Upper lobe of left lung (tissue), 4 donors: Measurements from ENCODE around the gene TDP2.
A peak's percentile ranks its signal among the peaks of the same experiment; 100 is the strongest.

ENCODE experiments used
- EP300 ChIP-seq, 4 donors: sonication (generic); formaldehyde crosslinking; IDR thresholded peaks; one replicate each; pipeline ENCODE4 v1.5.1; 2017; ENCODE audit warnings: antibody characterized with exemption in 4 of 4, control low read depth in 2 of 4
- POLR2A ChIP-seq, 4 donors: fragments of 450-650 bp; IDR thresholded peaks; one replicate each; pipeline ENCODE4 v1.5.1; 2016 to 2017; ENCODE audit warnings: antibody characterized with exemption in 4 of 4, mild to moderate bottlenecking in 2 of 4
- POLR2AphosphoS5 ChIP-seq, 2 donors: sonication (generic); formaldehyde crosslinking; IDR thresholded peaks; one replicate each; pipeline ENCODE4 v1.5.1; 2017; ENCODE audit warnings: antibody characterized with exemption in 2 of 2
- TF ChIP-seq, protein P1 (sequence below), 6 experiments: fragments of 450-650 bp in 4 of 6; fragments of 200-600 bp in 2 of 6; sonication (generic) in 2 of 6; IDR thresholded peaks; one replicate each; pipeline ENCODE4 v1.5.1; 2016 to 2019; ENCODE audit warnings: antibody characterized with exemption in 6 of 6

DNA sequence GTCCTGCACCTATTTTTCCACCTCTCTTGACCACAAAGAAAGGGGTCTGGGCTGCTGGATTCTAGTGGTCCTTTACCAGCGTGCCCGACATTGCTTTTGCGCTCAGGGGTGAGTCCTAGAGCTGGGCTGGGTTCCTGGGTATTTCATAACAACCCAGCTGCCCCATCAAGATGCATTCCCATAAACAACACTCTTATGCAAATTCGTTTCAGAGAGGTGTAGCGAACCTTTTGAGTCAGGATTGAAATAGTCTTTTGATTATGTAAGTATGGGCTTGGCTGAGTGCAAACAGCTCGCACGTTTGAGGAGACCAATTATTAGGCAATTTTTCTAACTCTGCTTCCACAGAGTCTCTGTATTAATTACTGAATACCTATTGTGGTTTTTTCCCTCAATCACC lies 13.9 kb upstream of the TDP2 start:
- TF ChIP-seq, protein P1, sequence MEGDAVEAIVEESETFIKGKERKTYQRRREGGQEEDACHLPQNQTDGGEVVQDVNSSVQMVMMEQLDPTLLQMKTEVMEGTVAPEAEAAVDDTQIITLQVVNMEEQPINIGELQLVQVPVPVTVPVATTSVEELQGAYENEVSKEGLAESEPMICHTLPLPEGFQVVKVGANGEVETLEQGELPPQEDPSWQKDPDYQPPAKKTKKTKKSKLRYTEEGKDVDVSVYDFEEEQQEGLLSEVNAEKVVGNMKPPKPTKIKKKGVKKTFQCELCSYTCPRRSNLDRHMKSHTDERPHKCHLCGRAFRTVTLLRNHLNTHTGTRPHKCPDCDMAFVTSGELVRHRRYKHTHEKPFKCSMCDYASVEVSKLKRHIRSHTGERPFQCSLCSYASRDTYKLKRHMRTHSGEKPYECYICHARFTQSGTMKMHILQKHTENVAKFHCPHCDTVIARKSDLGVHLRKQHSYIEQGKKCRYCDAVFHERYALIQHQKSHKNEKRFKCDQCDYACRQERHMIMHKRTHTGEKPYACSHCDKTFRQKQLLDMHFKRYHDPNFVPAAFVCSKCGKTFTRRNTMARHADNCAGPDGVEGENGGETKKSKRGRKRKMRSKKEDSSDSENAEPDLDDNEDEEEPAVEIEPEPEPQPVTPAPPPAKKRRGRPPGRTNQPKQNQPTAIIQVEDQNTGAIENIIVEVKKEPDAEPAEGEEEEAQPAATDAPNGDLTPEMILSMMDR (IDR thresholded peaks at IDR 0.05): no peak
- no peak for TF ChIP-seq POLR2A (IDR thresholded peaks at IDR 0.05)
- peak in 1 of 4 donors; percentile 61 for TF ChIP-seq EP300 (IDR thresholded peaks at IDR 0.05)
- TF ChIP-seq POLR2AphosphoS5 (IDR thresholded peaks at IDR 0.05): peak in 1 of 2 donors; percentile 31
